Measurements from ENCODE around the gene NPTX1. TPM values are rescaled to one million over a fixed set of nuclear protein-coding genes. Genes with fewer than 3 reads are reported as not detected.

NPTX1 gene
- total RNA-seq, 2 experiments from 2014 or later: 0.22 TPM; not detected in 1

DNA sequence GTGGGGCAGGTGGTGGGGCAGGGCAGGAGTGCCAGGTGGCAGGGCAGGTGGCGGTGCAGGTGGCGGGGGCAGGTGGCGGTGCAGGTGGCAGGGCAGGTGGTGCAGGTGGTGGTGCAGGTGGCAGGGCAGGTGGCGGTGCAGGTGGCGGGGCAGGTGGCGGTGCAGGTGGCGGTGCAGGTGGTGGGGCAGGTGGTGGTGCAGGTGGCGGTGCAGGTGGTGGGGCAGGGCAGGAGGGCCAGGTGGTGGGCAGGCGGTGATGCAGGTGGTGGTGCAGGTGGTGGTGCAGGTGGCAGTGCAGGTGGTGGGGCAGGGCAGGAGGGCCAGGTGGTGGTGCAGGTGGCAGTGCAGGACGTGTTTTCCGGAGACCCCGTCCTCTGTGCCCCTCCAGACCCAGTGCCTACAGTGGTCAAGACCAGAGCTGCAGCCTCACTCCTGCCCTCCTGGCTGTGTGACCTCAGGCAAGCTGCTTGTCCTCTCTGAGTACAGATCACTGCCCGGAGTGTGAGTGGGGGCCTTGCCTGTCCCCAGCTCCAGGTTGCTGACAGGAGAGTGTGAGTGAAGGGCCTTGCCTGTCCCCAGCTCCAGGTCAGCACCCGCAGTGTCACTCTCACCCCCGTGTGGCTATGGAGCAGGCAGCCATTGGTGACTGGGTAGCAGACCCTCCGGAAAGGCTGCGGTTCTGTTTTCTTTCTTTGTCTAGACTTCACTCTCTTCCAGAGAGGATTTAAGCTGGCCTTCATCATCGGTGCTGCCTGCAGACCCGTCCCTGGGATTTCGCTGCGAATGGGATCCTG, 16.1 kb upstream of the NPTX1 start:
- no peak for TF ChIP-seq EZH2phosphoT487 (IDR thresholded peaks at IDR 0.05; ENCODE audit: borderline replicate concordance, low read depth, low read length)
- TF ChIP-seq, protein P1, sequence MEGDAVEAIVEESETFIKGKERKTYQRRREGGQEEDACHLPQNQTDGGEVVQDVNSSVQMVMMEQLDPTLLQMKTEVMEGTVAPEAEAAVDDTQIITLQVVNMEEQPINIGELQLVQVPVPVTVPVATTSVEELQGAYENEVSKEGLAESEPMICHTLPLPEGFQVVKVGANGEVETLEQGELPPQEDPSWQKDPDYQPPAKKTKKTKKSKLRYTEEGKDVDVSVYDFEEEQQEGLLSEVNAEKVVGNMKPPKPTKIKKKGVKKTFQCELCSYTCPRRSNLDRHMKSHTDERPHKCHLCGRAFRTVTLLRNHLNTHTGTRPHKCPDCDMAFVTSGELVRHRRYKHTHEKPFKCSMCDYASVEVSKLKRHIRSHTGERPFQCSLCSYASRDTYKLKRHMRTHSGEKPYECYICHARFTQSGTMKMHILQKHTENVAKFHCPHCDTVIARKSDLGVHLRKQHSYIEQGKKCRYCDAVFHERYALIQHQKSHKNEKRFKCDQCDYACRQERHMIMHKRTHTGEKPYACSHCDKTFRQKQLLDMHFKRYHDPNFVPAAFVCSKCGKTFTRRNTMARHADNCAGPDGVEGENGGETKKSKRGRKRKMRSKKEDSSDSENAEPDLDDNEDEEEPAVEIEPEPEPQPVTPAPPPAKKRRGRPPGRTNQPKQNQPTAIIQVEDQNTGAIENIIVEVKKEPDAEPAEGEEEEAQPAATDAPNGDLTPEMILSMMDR (conservative IDR thresholded peaks at IDR 0.05; ENCODE audit: low read length): no peak
- Histone ChIP-seq H3K9me3 (ENCODE audit: low read length) (peaks cover 14% of the 10 kb centered on the region; the same call in 1 of the 2 replicates), H4K20me1 (ENCODE audit: insufficient read depth, low read length) (no peaks in the 10 kb centered on the region), H2AFZ (ENCODE audit: low read length) (no peak overlapping the region), H3K4me2 (ENCODE audit: low read length) (no peak overlapping the region), H3K79me2 (ENCODE audit: insufficient read depth, low read depth, low read length) (no peaks in the 10 kb centered on the region), H3K4me3 (ENCODE audit: low read depth, low read length, poor library complexity, severe bottlenecking) (no peak overlapping the region), H3K36me3 (ENCODE audit: insufficient read depth, low read length) (no peaks in the 10 kb centered on the region), H3K27ac (ENCODE audit: low read depth, low read length, poor library complexity, severe bottlenecking) (peak overlapping the region; percentile 31), H3K9me2 (ENCODE audit: insufficient read depth, low read length) (no peaks in the 10 kb centered on the region), H3K4me1 (ENCODE audit: insufficient read depth, low read length, poor library complexity, severe bottlenecking) (peaks cover 10% of the 10 kb centered on the region)
- no peak for DNase-seq (ENCODE audit: low spot score)
- intact Hi-C loops (cut with micrococcal nuclease; ENCODE audit: unreplicated experiment): no loop called here
- CTCF ChIA-PET (ENCODE audit: unreplicated experiment): no interaction called here
- POLR2A ChIA-PET: no interaction called here
- no TSS peak for BruUV-seq (replicated peaks)

GRCh38 chr17:80491478-80492342, 15.3 kb upstream of the NPTX1 start:
- intact Hi-C loops (cut with micrococcal nuclease; ENCODE audit: unreplicated experiment): no loop called here
- TF ChIP-seq EZH2phosphoT487 (IDR thresholded peaks at IDR 0.05; ENCODE audit: borderline replicate concordance, low read depth, low read length): no peak
- TF ChIP-seq, protein P1 (conservative IDR thresholded peaks at IDR 0.05; ENCODE audit: low read length): no peak
- Histone ChIP-seq H2AFZ (ENCODE audit: low read length) (no peak overlapping the region), H4K20me1 (ENCODE audit: insufficient read depth, low read length) (no peaks in the 10 kb centered on the region), H3K79me2 (ENCODE audit: insufficient read depth, low read depth, low read length) (no peaks in the 10 kb centered on the region), H3K4me3 (ENCODE audit: low read depth, low read length, poor library complexity, severe bottlenecking) (no peak overlapping the region), H3K9me3 (ENCODE audit: low read length) (peaks cover 14% of the 10 kb centered on the region; the same call in 1 of the 2 replicates), H3K9me2 (ENCODE audit: insufficient read depth, low read length) (no peaks in the 10 kb centered on the region), H3K4me2 (ENCODE audit: low read length) (no peak overlapping the region), H3K27ac (ENCODE audit: low read depth, low read length, poor library complexity, severe bottlenecking) (peak overlapping the region; percentile 31), H3K36me3 (ENCODE audit: insufficient read depth, low read length) (no peaks in the 10 kb centered on the region), H3K4me1 (ENCODE audit: insufficient read depth, low read length, poor library complexity, severe bottlenecking) (peaks cover 11% of the 10 kb centered on the region)
- POLR2A ChIA-PET: no interaction called here
- no peak for DNase-seq (ENCODE audit: low spot score)
- no TSS peak for BruUV-seq (replicated peaks)
- CTCF ChIA-PET (ENCODE audit: unreplicated experiment): no interaction called here
